GM12801 (cell line): ENCODE data around the gene LY9.

ENCODE experiments used
- TF ChIP-seq, protein P1 (sequence below): IDR thresholded peaks from one replicate; pipeline ENCODE4 v1.5.1; 2011; ENCODE audit warnings: control low read depth; ENCODE audit not compliant: insufficient read length; ENCODE audit errors: extremely low read depth

Gene LY9

DNA sequence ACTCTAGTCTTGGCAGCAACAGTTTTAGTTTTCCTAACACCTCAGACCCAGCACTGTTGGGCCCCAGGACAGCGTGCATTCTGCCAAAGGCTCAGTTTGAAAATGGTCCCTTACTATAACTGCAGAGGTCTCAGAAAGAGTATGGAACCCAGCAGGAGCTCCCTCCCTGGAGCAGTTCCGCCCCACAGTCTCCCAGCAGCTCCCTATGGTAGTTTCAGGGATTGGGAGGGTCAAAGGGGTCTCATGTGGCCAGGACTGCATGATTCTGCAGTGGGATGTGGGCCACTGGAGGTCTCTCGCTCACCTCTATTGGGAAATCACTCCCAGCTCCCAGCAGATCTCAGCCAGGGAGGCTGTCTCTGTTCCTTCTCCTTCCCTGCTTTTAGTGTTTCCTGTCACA, 12.3 kb downstream of the LY9 start:
- TF ChIP-seq, protein P1, sequence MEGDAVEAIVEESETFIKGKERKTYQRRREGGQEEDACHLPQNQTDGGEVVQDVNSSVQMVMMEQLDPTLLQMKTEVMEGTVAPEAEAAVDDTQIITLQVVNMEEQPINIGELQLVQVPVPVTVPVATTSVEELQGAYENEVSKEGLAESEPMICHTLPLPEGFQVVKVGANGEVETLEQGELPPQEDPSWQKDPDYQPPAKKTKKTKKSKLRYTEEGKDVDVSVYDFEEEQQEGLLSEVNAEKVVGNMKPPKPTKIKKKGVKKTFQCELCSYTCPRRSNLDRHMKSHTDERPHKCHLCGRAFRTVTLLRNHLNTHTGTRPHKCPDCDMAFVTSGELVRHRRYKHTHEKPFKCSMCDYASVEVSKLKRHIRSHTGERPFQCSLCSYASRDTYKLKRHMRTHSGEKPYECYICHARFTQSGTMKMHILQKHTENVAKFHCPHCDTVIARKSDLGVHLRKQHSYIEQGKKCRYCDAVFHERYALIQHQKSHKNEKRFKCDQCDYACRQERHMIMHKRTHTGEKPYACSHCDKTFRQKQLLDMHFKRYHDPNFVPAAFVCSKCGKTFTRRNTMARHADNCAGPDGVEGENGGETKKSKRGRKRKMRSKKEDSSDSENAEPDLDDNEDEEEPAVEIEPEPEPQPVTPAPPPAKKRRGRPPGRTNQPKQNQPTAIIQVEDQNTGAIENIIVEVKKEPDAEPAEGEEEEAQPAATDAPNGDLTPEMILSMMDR, result no peak

DNA sequence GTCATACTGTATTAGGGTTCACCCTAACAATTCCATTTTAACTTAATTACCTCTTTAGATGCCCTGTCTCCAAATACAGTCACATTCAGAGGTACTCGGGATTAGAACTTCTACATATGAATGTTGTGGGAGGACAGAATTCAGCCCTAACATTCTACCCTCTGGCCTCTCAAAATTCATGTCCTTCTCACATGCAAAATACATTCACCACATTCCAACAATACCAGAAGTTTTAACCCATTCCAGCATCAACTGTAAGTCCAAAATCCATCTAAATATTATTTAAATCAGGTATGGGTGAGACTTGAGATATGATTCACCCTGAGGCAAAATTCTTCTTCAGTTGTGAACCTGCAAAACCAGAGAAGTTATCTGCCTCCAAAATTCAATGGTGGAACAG, 14.5 kb downstream of the LY9 start:
- TF ChIP-seq, protein P1, result no peak

DNA sequence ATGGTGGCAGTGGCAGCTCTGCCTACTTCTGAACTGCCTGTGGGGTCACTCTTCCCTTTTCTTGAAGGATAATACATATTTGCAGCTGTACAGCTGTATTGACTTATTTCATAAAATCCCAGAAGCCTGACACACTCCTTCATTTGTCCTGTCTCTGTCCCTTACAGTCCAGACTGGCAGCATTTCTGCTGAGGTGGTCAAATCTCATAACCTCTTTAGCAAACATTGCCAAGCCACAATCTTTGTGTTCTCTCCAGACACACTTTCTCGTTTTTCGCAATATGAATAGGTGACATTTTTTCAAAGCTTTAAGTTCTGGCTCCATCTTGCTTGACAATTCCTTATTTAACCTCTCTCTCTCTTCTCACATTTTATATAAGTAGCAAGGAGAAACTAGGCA, 15.2 kb downstream of the LY9 start:
- TF ChIP-seq, protein P1, result no peak

DNA sequence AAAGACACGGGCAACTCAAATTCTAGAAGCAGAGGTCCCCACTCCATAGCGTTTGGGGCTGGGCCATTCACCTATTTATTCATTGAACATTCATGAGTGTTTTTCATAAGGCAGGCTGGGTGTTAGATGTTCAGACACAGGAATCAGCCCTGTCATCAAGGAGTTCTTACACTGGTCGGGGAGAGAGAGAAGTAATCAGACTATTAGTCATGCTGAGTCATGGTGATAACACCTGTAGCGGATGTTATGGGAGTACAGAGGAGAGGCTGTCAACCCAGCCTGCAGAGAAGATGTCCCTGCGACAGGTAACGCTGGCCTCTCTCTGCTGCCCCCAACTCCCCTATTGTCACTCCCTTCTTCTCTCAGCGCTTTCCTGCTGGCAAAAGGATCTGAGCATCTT, 17.2 kb downstream of the LY9 start:
- TF ChIP-seq, protein P1, result no peak

DNA sequence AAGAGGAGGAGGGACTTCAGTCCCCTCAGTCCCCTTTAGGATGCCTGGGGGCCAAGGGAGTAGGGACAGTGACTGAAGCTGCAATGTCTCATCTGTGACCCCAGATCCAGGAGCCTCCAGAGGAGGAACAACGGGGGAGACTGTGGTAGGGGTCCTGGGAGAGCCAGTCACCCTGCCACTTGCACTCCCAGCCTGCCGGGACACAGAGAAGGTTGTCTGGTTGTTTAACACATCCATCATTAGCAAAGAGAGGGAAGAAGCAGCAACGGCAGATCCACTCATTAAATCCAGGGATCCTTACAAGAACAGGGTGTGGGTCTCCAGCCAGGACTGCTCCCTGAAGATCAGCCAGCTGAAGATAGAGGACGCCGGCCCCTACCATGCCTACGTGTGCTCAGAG, 18.3 kb downstream of the LY9 start:
- TF ChIP-seq, protein P1, result no peak

DNA sequence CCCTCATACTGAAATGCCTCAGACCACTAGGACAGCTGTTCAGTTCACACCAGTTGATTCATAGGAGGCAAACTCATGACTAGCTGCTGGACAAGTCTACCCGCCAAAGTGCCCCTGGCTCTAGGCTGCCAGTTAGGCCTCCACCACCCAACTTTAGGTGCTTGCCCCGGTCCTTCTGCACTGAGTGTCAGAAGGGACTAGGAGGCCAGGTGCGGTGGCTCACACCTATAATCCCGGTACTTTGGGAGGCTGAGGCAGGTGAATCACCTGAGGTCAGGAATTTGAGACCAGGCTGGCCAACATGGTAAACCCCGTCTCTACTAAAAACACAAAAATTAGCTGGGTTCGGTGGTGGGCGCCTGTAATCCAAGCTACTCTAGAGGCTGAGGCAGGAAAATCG, 18.9 kb downstream of the LY9 start:
- TF ChIP-seq, protein P1, result no peak

DNA sequence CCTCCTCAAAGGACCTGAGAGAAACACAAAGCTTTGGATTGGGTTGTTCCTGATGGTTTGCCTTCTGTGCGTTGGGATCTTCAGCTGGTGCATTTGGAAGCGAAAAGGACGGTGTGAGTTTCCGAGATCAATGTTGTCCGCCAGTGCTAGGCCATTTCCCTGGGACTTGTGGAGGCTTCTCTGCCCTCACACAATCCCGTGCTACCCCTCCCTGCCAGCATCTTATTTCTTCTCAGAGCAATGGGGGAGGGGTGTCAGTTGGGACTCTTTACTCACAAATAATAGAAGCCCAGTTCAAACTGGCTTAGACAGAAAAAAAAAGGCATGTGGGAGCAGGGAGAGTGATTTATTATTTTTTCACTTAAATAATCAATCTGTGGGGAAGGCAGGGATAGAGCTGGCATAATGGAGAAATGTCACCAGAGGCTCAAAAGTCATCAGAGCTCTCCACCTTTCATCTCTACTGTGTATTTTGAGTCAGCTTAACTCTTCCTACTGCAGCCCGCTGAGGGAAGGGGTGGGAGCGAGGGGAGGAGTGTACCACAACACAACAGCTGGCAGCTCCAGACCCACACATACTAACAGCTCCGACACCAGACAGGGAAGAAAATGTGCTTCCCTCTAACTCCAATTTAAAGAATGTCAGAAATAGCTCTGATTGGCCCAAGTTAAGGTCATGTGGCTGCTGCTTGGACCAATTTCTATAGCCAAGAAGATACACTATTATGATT, 22.4 kb downstream of the LY9 start:
- TF ChIP-seq, protein P1, result no peak
